Ovary (tissue), 9 donors: ENCODE measurements around the gene ARHGEF10L. TPM values are rescaled to one million over a fixed set of nuclear protein-coding genes. Genes with fewer than 3 reads are reported as not detected.

Experiments
- DNase-seq, 5 donors: peaks; one replicate each; pipeline ENCODE4 v3.0.0-alpha.2; 2019 to 2020
- H3K27ac ChIP-seq, 2 donors: fragments of 200-600 bp; one replicate each; pipeline versions ENCODE4 v1.5.1 to v1.8.0; 2019 to 2022
- H3K27me3 ChIP-seq: fragments of 200-600 bp; one replicate; pipeline ENCODE4 v1.8.0; 2022
- H3K36me3 ChIP-seq: fragments of 200-600 bp; sonication (generic); one replicate; pipeline ENCODE4 v1.5.1; 2019
- H3K4me1 ChIP-seq: one replicate; pipeline ENCODE4 v1.8.1; 2013; ENCODE audit warnings: mild to moderate bottlenecking, moderate library complexity; ENCODE audit not compliant: insufficient read depth
- H3K4me3 ChIP-seq: fragments of 200-600 bp; sonication (generic); one replicate; pipeline ENCODE4 v1.5.1; 2017
- H3K9me3 ChIP-seq, 2 donors: fragments of 200-600 bp in 1 of 2; sonication (generic) in 1 of 2; one replicate each; pipeline versions ENCODE4 v1.5.1 to v1.8.1; 2013 to 2019; ENCODE audit warnings: mild to moderate bottlenecking in 1 of 2, moderate library complexity in 1 of 2
- EP300 ChIP-seq: sonication (generic); formaldehyde crosslinking; IDR thresholded peaks from one replicate; pipeline ENCODE4 v1.6.1; 2017; ENCODE audit warnings: antibody characterized with exemption
- POLR2A ChIP-seq: fragments of 450-650 bp; IDR thresholded peaks from one replicate; pipeline ENCODE4 v1.6.1; 2017; ENCODE audit warnings: antibody characterized with exemption, mild to moderate bottlenecking, moderate library complexity
- WGBS, 3 donors: extraction: QIAGEN DNeasy Blood & Tissue Kit in 1 of 3; methylation state at CpG; one replicate each; pipeline versions ENCODE4 v1.1.5 to v1.1.7; 2013 to 2017; 5-methylcytosine and 5-hydroxymethylcytosine counted together
- intact Hi-C, 4 donors: fragments of 100-400 bp; cut with DNase I; formaldehyde crosslinking; loops; one replicate each; pipeline versions ENCODE4 v1.11.0 to v1.15.1; 2022 to 2023
- polyA plus RNA-seq, 2 donors: library from polyadenylated mRNA; stranded (reverse); fragments of 200-250 nt in 1 of 2; fragments of 350-450 nt in 1 of 2; fragmentation: Illumina TruSeq in 1 of 2; extraction: RNeasy Lipid Tissue Mini Kit (QIAGEN cat#74804) in 1 of 2; gene quantifications; one replicate each; pipeline ENCODE4 v1.2.3, GENCODE V29; 2013 to 2014
- total RNA-seq, 7 donors: library from RNA; depleted of rRNA in 2 of 7; stranded (reverse); fragments of >200 nt in 2 of 7; fragmentation: NEBNext Ultra II Directional in 3 of 7; extraction: Animal tissue kit (Norgen Biotek cat#: 25700) in 3 of 7; gene quantifications; one replicate each; pipeline versions ENCODE4 v1.1.0 to v1.2.4, GENCODE V29; 2016 to 2023
- TF ChIP-seq, protein P1 (sequence below), 3 donors: fragments of 450-650 bp in 2 of 3; fragments of 200-600 bp in 1 of 3; IDR thresholded peaks; one replicate each; pipeline versions ENCODE4 v1.5.1 to v1.8.0; 2016 to 2022; ENCODE audit warnings: antibody characterized with exemption in 3 of 3, mild to moderate bottlenecking in 1 of 3
- donor health status: DM: no; HTN: no; CAD: no; lungs with moderate emphysema.
- donor health status: DM: no; HTN: no; CAD: no.
- donor health status: Bipolar disorder and iron deficiency.
- donor health status: DM: yes; HTN: yes; CAD: no.
- donor health status: DM: no; HTN: no; CAD: no.
- donor health status: DM: yes; HTN: yes; CAD: no.

The ARHGEF10L gene
- total and polyA plus RNA-seq, 9 donors, result 3.6 to 23.0 (median 18.3) TPM

GRCh38 chr1:17561247-17561548 lies 21.7 kb downstream of the ARHGEF10L start:
- TF ChIP-seq, protein P1, sequence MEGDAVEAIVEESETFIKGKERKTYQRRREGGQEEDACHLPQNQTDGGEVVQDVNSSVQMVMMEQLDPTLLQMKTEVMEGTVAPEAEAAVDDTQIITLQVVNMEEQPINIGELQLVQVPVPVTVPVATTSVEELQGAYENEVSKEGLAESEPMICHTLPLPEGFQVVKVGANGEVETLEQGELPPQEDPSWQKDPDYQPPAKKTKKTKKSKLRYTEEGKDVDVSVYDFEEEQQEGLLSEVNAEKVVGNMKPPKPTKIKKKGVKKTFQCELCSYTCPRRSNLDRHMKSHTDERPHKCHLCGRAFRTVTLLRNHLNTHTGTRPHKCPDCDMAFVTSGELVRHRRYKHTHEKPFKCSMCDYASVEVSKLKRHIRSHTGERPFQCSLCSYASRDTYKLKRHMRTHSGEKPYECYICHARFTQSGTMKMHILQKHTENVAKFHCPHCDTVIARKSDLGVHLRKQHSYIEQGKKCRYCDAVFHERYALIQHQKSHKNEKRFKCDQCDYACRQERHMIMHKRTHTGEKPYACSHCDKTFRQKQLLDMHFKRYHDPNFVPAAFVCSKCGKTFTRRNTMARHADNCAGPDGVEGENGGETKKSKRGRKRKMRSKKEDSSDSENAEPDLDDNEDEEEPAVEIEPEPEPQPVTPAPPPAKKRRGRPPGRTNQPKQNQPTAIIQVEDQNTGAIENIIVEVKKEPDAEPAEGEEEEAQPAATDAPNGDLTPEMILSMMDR (IDR thresholded peaks at IDR 0.05), result no peak
- no peak for TF ChIP-seq EP300
- TF ChIP-seq POLR2A, result no peak
- no peak overlapping the region for H3K4me3 ChIP-seq

GRCh38 chr1:17561561-17561985 lies 22.1 kb downstream of the ARHGEF10L start:
- Histone ChIP-seq H3K27ac (peak overlapping the region; percentile 49 to 74), H3K36me3 (no peaks in the 10 kb centered on the region), H3K27me3 (no peaks in the 10 kb centered on the region), H3K9me3 (no peaks in the 10 kb centered on the region), H3K4me1 (peaks cover 14% of the 10 kb centered on the region), H3K4me3 (no peak overlapping the region)
- TF ChIP-seq EP300 (no peak), POLR2A (no peak)
- TF ChIP-seq, protein P1 (IDR thresholded peaks at IDR 0.05), result no peak
- peak in 1 of 5 donors; percentile 48 for DNase-seq
- WGBS, 3 donors, result 18 to 24% (median 21%) methylated on average over 8 to 9 of the region's 9 CpGs
- intact Hi-C loops, result no loop called here

More at GRCh38 chr1:17561247-17561548, 21.7 kb downstream of the ARHGEF10L start:
- H3K36me3 ChIP-seq, result no peaks in the 10 kb centered on the region
- 62 to 70% (median 67%) methylated on average over 8 of the region's 8 CpGs for WGBS, 3 donors
- intact Hi-C loops, result no loop called here
- peak overlapping the region; percentile 49 to 74 for H3K27ac ChIP-seq
- H3K9me3 ChIP-seq, result no peaks in the 10 kb centered on the region
- DNase-seq, result no peak
- H3K4me1 ChIP-seq, result peaks cover 12% of the 10 kb centered on the region
- no peaks in the 10 kb centered on the region for H3K27me3 ChIP-seq

GRCh38 chr1:17562375-17562774 lies 22.9 kb downstream of the ARHGEF10L start:
- TF ChIP-seq, protein P1 (IDR thresholded peaks at IDR 0.05), result no peak
- Histone ChIP-seq H3K4me3 (no peak overlapping the region), H3K36me3 (no peaks in the 10 kb centered on the region), H3K4me1 (peaks cover 21% of the 10 kb centered on the region), H3K27ac (no peak overlapping the region), H3K9me3 (no peaks in the 10 kb centered on the region), H3K27me3 (no peaks in the 10 kb centered on the region)
- intact Hi-C loops, result no loop called here
- 92 to 97% (median 95%) methylated on average over 5 of the region's 5 CpGs for WGBS, 3 donors
- no peak for DNase-seq

GRCh38 chr1:17563494-17564281 lies 24.2 kb downstream of the ARHGEF10L start:
- intact Hi-C loops, result no loop called here

More at GRCh38 chr1:17563494-17564281, 24.2 kb downstream of the ARHGEF10L start:
- TF ChIP-seq, protein P1 (IDR thresholded peaks at IDR 0.05), result no peak
- no peak for TF ChIP-seq EP300
- TF ChIP-seq POLR2A, result no peak
- no peak for DNase-seq
- no peak overlapping the region for H3K4me3 ChIP-seq
- H3K27me3 ChIP-seq, result no peaks in the 10 kb centered on the region
- WGBS, 3 donors, result 71 to 80% (median 76%) methylated on average over 7 to 8 of the region's 8 CpGs
- no peaks in the 10 kb centered on the region for H3K9me3 ChIP-seq
- H3K36me3 ChIP-seq, result no peaks in the 10 kb centered on the region
- peaks cover 33% of the 10 kb centered on the region for H3K4me1 ChIP-seq
- peak overlapping the region in 1 of 2 donors; percentile 11 for H3K27ac ChIP-seq
